Dedifferentiated amniotic fluid mesenchymal stem cell (primary cell): ENCODE results near the gene TVP23C.

Experiments
- DNase-seq: peaks from one replicate; pipeline ENCODE4 v3.0.0-alpha.2; 2016; ENCODE audit errors: extremely low spot score

The TVP23C gene

DNA sequence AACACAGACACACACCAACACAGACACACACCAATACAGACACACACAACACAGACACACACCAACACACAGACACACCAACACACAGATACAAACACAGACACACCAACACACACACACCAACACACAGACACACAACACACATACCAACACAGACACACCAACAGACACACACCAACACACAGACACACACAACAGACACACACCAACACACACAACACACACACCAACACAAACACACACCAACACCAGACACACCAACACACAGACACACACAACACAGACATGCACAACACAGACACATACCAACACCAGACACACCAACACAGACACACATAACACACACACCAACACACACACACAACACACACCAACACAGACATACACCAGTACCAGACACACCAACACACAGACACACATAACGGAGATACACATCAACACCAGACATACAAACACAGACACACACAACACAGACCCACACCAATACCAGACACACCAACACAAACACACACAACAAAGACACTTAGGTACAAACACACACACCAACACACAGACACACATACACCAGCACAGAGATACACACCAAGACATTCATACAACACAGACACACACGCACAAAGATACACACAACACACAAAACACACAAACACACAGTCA is 98.1 kb downstream of the TVP23C start:
- no peak for DNase-seq

DNA sequence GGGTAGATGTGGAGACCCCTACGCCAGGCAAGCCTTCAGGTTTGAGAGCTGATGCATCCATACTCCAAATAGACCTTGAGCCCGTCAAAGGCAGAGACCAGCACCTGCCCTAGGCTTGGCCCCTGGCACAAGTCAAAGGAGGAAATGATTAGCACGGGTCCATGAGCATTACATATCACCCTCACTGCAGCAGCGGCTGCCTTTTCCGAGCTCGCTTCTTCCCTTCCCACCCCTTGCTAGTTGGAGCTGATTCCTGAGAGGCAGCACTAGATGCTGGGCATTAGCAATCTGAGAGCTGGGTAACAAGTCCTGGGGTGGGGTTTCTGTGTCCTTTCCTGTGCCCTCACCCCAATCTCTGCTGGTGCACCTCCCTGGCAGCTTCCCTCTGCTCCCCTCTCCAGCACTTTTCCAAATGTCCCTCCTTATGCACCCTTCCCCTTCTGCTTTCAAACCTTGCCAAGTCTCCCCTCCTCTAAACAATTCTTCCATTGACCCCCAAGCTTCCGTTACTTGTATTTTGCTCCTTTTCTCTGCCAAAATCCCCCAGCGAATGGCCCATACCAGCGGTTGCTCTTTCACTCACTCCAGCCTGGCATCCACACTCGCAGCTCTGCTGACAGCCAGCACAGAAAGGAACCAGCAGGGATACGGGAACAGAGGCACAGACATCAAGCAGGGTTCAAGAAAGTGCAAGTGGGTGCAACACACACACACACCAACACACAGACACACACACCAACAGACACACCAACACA is 98.9 kb downstream of the TVP23C start:
- DNase-seq = no peak

DNA sequence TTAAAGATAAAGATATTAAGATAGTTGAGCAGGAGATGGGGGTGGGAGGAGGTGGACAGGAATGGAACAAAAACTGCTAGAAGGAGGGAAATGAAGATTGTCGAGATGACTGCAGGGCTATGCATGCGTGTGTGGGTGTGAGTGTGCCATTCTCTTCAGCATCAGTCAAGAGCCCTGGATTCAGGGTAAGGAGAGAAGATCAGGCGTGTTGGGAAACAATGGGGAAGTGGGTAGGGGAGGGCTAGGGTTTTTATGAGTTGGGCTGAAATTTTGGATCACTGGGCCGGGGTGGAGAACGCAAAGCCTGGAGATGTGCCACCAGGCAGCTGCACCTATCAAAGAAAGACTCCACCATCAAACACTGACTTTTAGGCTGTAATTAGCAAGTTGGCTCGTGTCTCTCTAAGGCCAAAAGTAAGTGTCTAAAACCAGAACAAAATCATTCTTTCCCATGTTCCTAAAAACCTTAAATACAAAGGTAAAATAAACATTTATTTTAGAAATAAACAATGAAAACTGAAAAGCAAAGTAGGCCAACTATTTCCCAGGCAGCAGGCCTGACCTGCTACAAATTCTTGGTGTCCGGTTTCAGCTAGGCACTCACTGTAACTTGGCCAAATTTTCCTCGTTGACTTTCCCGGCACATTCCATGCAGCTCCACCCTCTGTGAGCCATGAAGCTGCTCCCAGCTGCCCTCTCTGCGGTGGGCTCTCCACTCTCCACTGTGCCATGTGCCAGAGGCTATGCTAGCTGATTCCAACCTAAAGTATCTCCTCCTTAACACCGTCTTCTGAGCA is 100.1 kb downstream of the TVP23C start:
- DNase-seq = peak; percentile 82

- DNase-seq = no peak
Observed at GRCh38 chr17:15457723-15458094, 105.6 kb downstream of the TVP23C start.

- peak; percentile 74 for DNase-seq
Observed at GRCh38 chr17:15456972-15457722, 106.1 kb downstream of the TVP23C start.

GRCh38 chr17:15456496-15456895 is 106.8 kb downstream of the TVP23C start:
- DNase-seq = no peak

GRCh38 chr17:15454346-15454745 is 108.9 kb downstream of the TVP23C start:
- DNase-seq = no peak

GRCh38 chr17:15453782-15454181 is 109.5 kb downstream of the TVP23C start:
- no peak for DNase-seq

GRCh38 chr17:15453246-15453645 is 110.0 kb downstream of the TVP23C start:
- no peak for DNase-seq

DNA sequence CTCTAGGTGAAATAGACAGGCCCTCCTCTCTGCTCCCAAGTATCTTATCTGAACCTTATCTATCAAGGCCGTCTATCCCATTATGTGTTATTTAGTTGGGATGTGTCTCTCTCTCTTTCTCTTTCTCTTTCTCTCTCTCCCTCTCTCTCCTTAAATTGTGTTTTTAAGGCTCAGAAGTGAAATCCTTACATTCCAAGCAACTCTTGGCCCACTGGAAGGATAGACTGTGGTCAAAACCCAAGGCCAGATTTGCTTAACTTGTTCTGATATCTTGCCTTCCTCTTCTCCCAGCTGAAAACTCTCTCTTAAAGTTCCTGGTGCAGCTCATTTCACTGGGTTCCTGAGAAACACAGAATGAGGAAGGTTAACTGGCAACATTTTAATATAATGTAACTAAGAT is 110.5 kb downstream of the TVP23C start:
- no peak for DNase-seq
